Mesodermal cell (in vitro differentiated cells): Measurements from ENCODE around the gene ZNF516.

Experiments
- H3K27ac ChIP-seq: 2 replicates; pipeline ENCODE4 v1.7.0; 2013; ENCODE audit warnings: mild to moderate bottlenecking, low read depth, low read length, moderate library complexity; ENCODE audit not compliant: severe bottlenecking
- H3K36me3 ChIP-seq: 2 replicates; pipeline ENCODE4 v1.7.1; 2013; ENCODE audit warnings: mild to moderate bottlenecking, low read length, moderate library complexity; ENCODE audit not compliant: control insufficient read depth, insufficient read depth
- H3K4me1 ChIP-seq: one replicate; pipeline ENCODE4 v1.7.1; 2013; ENCODE audit warnings: mild to moderate bottlenecking, low read length; ENCODE audit not compliant: insufficient read depth, control insufficient read depth, poor library complexity, severe bottlenecking
- H3K4me3 ChIP-seq: 2 replicates; pipeline ENCODE4 v1.7.0; 2013; ENCODE audit warnings: low read length, control low read depth, mild to moderate bottlenecking; ENCODE audit not compliant: insufficient read depth, poor library complexity, severe bottlenecking; ENCODE audit errors: extremely low read depth
- H3K9me3 ChIP-seq: 2 replicates; pipeline ENCODE4 v1.7.1; 2013; ENCODE audit warnings: mild to moderate bottlenecking, low read length, moderate library complexity; ENCODE audit not compliant: control insufficient read depth
- WGBS, 2 experiments: methylation state at CpG; one replicate each; pipeline ENCODE4 v1.1.5; 2013; ENCODE audit warnings: missing lambda C conversion rate in 2 of 2; ENCODE audit not compliant: insufficient coverage in 2 of 2; 5-methylcytosine and 5-hydroxymethylcytosine counted together

The ZNF516 gene

GRCh38 chr18:76425146-76426131 lies 69.6 kb downstream of the ZNF516 start:
- peaks cover 22% of the 10 kb centered on the region for H3K36me3 ChIP-seq
- peaks cover 12% of the 10 kb centered on the region for H3K4me1 ChIP-seq
- WGBS, 2 experiments = 58 to 60% methylated on average over 19 to 21 of the region's 22 CpGs
- no peak overlapping the region for H3K4me3 ChIP-seq
- H3K27ac ChIP-seq = no peak overlapping the region
- H3K9me3 ChIP-seq = no peaks in the 10 kb centered on the region

GRCh38 chr18:76422838-76423237 lies 72.2 kb downstream of the ZNF516 start:
- no peak overlapping the region for H3K4me3 ChIP-seq
- no peak overlapping the region for H3K27ac ChIP-seq
- 92 to 96% methylated on average over 7 of the region's 7 CpGs for WGBS, 2 experiments
- no peaks in the 10 kb centered on the region for H3K9me3 ChIP-seq
- peaks cover 12% of the 10 kb centered on the region for H3K4me1 ChIP-seq
- H3K36me3 ChIP-seq = peaks cover 25% of the 10 kb centered on the region

GRCh38 chr18:76422121-76422520 lies 72.9 kb downstream of the ZNF516 start:
- 97 to 98% methylated on average over 8 of the region's 11 CpGs for WGBS, 2 experiments
- no peak overlapping the region for H3K27ac ChIP-seq
- H3K4me3 ChIP-seq = no peak overlapping the region
- H3K9me3 ChIP-seq = no peaks in the 10 kb centered on the region
- H3K4me1 ChIP-seq = peaks cover 12% of the 10 kb centered on the region
- H3K36me3 ChIP-seq = peaks cover 25% of the 10 kb centered on the region

- Histone ChIP-seq H3K27ac (no peak overlapping the region), H3K9me3 (no peaks in the 10 kb centered on the region), H3K36me3 (peaks cover 25% of the 10 kb centered on the region), H3K4me1 (peaks cover 12% of the 10 kb centered on the region), H3K4me3 (no peak overlapping the region)
- WGBS, 2 experiments = 94% methylated on average over 2 of the region's 3 CpGs; no CpG with 5 or more reads in 1 of the 2 experiments
These were observed 73.4 kb downstream of the ZNF516 start for GRCh38 chr18:76421685-76422078.

- Histone ChIP-seq H3K9me3 (no peaks in the 10 kb centered on the region), H3K27ac (no peak overlapping the region), H3K4me3 (no peak overlapping the region), H3K4me1 (peaks cover 8% of the 10 kb centered on the region), H3K36me3 (peaks cover 25% of the 10 kb centered on the region)
- 89% methylated on average over 10 to 12 of the region's 13 CpGs for WGBS, 2 experiments
These were observed 74.0 kb downstream of the ZNF516 start for GRCh38 chr18:76420898-76421684.

GRCh38 chr18:76419811-76420210 lies 75.2 kb downstream of the ZNF516 start:
- peaks cover 5% of the 10 kb centered on the region for H3K4me1 ChIP-seq
- H3K4me3 ChIP-seq = no peak overlapping the region
- no peaks in the 10 kb centered on the region for H3K9me3 ChIP-seq
- peaks cover 25% of the 10 kb centered on the region for H3K36me3 ChIP-seq
- H3K27ac ChIP-seq = no peak overlapping the region
- 100% methylated on average over 2 to 3 of the region's 3 CpGs for WGBS, 2 experiments

GRCh38 chr18:76416911-76417310 lies 78.1 kb downstream of the ZNF516 start:
- peaks cover 25% of the 10 kb centered on the region for H3K36me3 ChIP-seq
- H3K4me1 ChIP-seq = peaks cover 9% of the 10 kb centered on the region
- H3K9me3 ChIP-seq = no peaks in the 10 kb centered on the region
- no peak overlapping the region for H3K27ac ChIP-seq
- 54 to 56% methylated on average over 7 of the region's 9 CpGs for whole genome bisulfite sequencing, 2 experiments
- no peak overlapping the region for H3K4me3 ChIP-seq

GRCh38 chr18:76414936-76415621 lies 80.0 kb downstream of the ZNF516 start:
- H3K4me3 ChIP-seq = no peak overlapping the region
- no peak overlapping the region for H3K27ac ChIP-seq
- 94 to 99% methylated on average over 12 to 15 of the region's 17 CpGs for WGBS, 2 experiments
- peaks cover 7% of the 10 kb centered on the region for H3K4me1 ChIP-seq
- H3K36me3 ChIP-seq = peaks cover 30% of the 10 kb centered on the region
- peaks cover 4% of the 10 kb centered on the region for H3K9me3 ChIP-seq

- Histone ChIP-seq H3K36me3 (peaks cover 40% of the 10 kb centered on the region), H3K27ac (no peak overlapping the region), H3K9me3 (peaks cover 12% of the 10 kb centered on the region), H3K4me1 (peaks cover 7% of the 10 kb centered on the region), H3K4me3 (no peak overlapping the region)
- WGBS, 2 experiments = 94% methylated on average over 8 to 13 of the region's 19 CpGs
These were observed 82.0 kb downstream of the ZNF516 start for GRCh38 chr18:76412818-76413565.
